Body of pancreas (tissue), 4 donors: ENCODE measurements around the gene PGS1. TPM values are rescaled to one million over a fixed set of nuclear protein-coding genes. Genes with fewer than 3 reads are reported as not detected.
A peak's percentile ranks its signal among the peaks of the same experiment; 100 is the strongest.

Experiments used
- ATAC-seq: fragments of 150-250 bp; one replicate; pipeline ENCODE4 v1.9.1; 2016
- DNase-seq, 4 donors: peaks; one replicate each; pipeline ENCODE4 v3.0.0-alpha.2; 2019
- H3K27ac ChIP-seq, 4 donors: fragments of 200-600 bp; sonication (generic); 1 replicate in 3 of 4; 2 replicates in 1 of 4; pipeline versions ENCODE4 v1.5.1 to v1.6.1; 2016 to 2019; ENCODE audit warnings: mild to moderate bottlenecking in 1 of 4, mixed read lengths in 1 of 4, moderate library complexity in 1 of 4
- H3K27me3 ChIP-seq, 2 donors: fragments of 200-600 bp; sonication (generic); one replicate each; pipeline ENCODE4 v1.6.0; 2016; ENCODE audit warnings: mild to moderate bottlenecking in 1 of 2
- H3K36me3 ChIP-seq, 2 donors: fragments of 200-600 bp; sonication (generic); replicated peaks in 1 of 2; 2 replicates each; pipeline ENCODE4 v1.5.1; 2016; ENCODE audit warnings: low read depth in 2 of 2; ENCODE audit not compliant: insufficient read depth in 1 of 2
- H3K4me1 ChIP-seq: fragments of 200-600 bp; sonication (generic); one replicate; pipeline ENCODE4 v1.6.0; 2016
- H3K4me3 ChIP-seq, 2 donors: fragments of 200-600 bp; sonication (generic); 1 replicate in 1 of 2; 2 replicates in 1 of 2; pipeline ENCODE4 v1.5.1; 2016 to 2019
- H3K9me3 ChIP-seq, 3 donors: fragments of 200-600 bp; sonication (generic); 1 replicate in 2 of 3; 2 replicates in 1 of 3; pipeline ENCODE4 v1.5.1; 2016
- POLR2A ChIP-seq, 3 donors: fragments of 450-650 bp; IDR thresholded peaks; one replicate each; pipeline ENCODE4 v1.6.1; 2016; ENCODE audit warnings: antibody characterized with exemption in 3 of 3, mild to moderate bottlenecking in 2 of 3
- WGBS, 2 donors: methylation state at CpG; one replicate each; pipeline ENCODE4 v1.1.5; 2017; 5-methylcytosine and 5-hydroxymethylcytosine counted together
- intact Hi-C: fragments of 100-400 bp; cut with DNase I; formaldehyde crosslinking; loops from one replicate; pipeline ENCODE4 v1.15.1; 2023
- total RNA-seq, 2 donors: library from RNA; depleted of rRNA; stranded (reverse); fragments of >200 nt; gene quantifications; one replicate each; pipeline ENCODE4 v1.1.0, GENCODE V29; 2016
- TF ChIP-seq, protein P1 (sequence below), 7 experiments: fragments of 450-650 bp in 4 of 7; fragments of 200-600 bp in 3 of 7; sonication (generic) in 3 of 7; IDR thresholded peaks; one replicate each; pipeline ENCODE4 v1.5.1; 2016 to 2019; ENCODE audit warnings: antibody characterized with exemption in 7 of 7

Gene PGS1
- total RNA-seq, 2 donors from 2014 or later: 17.1 to 30.4 TPM

DNA sequence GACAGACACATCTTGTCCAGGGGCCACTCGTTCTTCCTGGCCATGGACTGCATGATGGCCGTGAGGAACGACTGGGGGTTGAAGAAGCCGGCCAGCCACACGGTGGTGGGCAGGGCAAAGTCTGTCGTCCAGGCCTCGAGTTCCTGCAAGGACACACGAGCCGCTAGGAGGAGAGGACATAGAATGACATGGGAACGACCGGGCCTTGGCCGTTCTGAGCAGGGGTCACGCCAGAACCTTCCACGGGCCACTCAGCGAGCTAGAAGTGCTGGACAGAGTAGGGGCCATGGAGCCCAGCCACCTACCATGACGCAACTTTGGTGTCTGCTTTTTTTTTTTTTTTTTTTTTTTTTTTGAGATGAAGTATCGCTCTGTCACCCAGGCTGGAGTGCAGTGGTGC, 47.0 kb downstream of the PGS1 start:
- WGBS, 2 donors: 73 to 78% methylated on average over 17 of the region's 17 CpGs
- H3K36me3 ChIP-seq: peaks cover 0 to 8% of the 10 kb centered on the region in 2 donors
- intact Hi-C loops: loop anchor here (10.0 kb wide), 1 partner anchor 311 kb away; no protein-coding TSS in a partner anchor
- H3K27me3 ChIP-seq: no peaks in the 10 kb centered on the region
- DNase-seq (no peak), ATAC-seq (no peak)
- H3K4me1 ChIP-seq: no peaks in the 10 kb centered on the region
- H3K9me3 ChIP-seq: no peaks in the 10 kb centered on the region
- no peak overlapping the region for H3K4me3 ChIP-seq
- H3K27ac ChIP-seq: no peak overlapping the region
- TF ChIP-seq, protein P1, sequence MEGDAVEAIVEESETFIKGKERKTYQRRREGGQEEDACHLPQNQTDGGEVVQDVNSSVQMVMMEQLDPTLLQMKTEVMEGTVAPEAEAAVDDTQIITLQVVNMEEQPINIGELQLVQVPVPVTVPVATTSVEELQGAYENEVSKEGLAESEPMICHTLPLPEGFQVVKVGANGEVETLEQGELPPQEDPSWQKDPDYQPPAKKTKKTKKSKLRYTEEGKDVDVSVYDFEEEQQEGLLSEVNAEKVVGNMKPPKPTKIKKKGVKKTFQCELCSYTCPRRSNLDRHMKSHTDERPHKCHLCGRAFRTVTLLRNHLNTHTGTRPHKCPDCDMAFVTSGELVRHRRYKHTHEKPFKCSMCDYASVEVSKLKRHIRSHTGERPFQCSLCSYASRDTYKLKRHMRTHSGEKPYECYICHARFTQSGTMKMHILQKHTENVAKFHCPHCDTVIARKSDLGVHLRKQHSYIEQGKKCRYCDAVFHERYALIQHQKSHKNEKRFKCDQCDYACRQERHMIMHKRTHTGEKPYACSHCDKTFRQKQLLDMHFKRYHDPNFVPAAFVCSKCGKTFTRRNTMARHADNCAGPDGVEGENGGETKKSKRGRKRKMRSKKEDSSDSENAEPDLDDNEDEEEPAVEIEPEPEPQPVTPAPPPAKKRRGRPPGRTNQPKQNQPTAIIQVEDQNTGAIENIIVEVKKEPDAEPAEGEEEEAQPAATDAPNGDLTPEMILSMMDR (IDR thresholded peaks at IDR 0.05): no peak
- TF ChIP-seq POLR2A (IDR thresholded peaks at IDR 0.05): no peak

DNA sequence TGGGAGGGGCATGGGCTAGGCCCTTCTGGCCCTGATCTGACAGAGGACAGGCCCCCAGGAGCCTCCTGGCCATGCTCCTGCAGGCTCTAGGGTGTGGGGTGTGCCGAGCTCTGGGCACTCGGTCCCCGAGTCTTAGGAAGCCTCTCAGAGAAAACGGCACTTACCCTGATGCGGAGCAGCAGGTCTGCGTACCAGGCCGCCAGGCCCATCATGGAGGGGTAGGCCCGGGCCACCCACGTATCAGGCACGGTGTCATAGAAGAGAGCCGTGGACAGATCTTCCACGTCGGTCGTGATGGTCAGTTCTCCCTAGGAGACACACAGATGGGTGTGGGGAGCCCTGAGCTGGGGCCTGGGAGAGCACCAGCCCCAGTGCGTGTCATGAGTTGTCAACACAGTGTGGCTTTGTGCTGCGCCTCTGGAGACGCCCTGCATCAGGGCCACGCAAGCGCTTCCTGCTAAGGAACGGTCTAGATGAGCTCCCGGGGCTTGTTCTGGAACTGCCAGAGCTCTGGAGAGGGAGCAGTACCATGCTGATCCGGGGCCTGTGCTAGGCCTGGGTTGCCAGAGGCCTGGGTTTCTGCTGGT, 47.9 kb downstream of the PGS1 start:
- ATAC-seq (no peak), DNase-seq (no peak)
- Histone ChIP-seq H3K4me3 (no peak overlapping the region), H3K36me3 (peaks cover 0 to 8% of the 10 kb centered on the region in 2 donors), H3K27me3 (no peaks in the 10 kb centered on the region), H3K4me1 (no peaks in the 10 kb centered on the region), H3K27ac (no peak overlapping the region), H3K9me3 (no peaks in the 10 kb centered on the region)
- intact Hi-C loops: loop anchor here (10.0 kb wide), 1 partner anchor 312 kb away; no protein-coding TSS in a partner anchor
- WGBS, 2 donors: 89% methylated on average over 21 of the region's 22 CpGs; no CpG with 5 or more reads in 1 of the 2 donors
- no peak for TF ChIP-seq POLR2A (IDR thresholded peaks at IDR 0.05)
- TF ChIP-seq, protein P1 (IDR thresholded peaks at IDR 0.05): no peak

DNA sequence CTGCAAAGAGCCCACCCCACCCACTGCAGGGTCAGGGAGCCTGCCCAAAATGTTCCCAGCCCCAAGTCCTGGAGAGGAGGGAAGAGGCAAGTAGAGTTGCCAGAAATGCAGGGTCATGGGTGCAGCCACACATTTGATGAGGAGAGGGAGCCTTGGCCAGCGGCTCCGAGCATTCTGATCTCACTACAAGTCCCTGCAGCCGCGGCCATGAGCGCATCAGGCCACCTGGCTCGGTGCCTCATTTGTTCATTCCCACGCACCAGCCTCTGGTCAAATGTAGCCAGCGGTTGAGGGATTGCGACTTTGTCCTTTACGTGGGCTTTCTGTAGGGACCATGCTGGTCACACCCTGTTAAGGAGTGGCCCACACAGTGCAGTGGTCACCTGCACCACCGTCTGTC, 48.7 kb downstream of the PGS1 start:
- Histone ChIP-seq H3K36me3 (peaks cover 0 to 8% of the 10 kb centered on the region in 2 donors), H3K9me3 (no peaks in the 10 kb centered on the region), H3K27ac (no peak overlapping the region), H3K4me1 (no peaks in the 10 kb centered on the region), H3K4me3 (no peak overlapping the region), H3K27me3 (no peaks in the 10 kb centered on the region)
- ATAC-seq: no peak
- no peak for TF ChIP-seq POLR2A (IDR thresholded peaks at IDR 0.05)
- TF ChIP-seq, protein P1 (IDR thresholded peaks at IDR 0.05): no peak
- intact Hi-C loops: loop anchor here (10.0 kb wide), 1 partner anchor 312 kb away; no protein-coding TSS in a partner anchor
- WGBS, 2 donors: 88 to 91% methylated on average over 11 of the region's 11 CpGs
- peak in 1 of 4 donors; percentile 12 for DNase-seq

DNA sequence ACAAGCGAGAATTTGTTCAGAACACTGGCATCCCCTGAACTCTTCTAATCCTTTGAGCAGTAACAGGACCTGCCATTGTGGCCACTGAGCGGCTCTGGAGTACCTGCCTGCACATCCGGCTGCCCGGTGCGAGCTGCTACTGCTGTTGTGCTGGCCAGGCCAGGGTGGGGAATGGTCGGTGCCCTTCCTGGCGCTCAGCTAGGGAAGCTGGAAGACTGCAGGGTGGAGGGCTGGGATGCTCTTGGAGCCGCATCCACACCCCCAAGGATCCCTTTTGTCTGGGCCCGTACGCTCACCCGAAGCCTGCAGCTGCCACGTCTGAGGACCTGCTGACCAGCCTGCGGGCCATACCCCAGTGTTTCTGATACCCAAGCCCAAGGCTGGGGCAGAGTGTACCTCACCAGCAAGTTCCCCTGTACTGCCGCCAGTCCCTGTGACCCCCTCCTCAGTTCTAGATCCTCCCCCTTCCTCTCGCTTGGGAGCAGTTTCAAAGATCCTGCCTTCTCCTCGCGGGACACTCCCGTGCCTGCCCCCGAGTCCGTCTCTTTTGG, 49.7 kb downstream of the PGS1 start:
- Histone ChIP-seq H3K9me3 (no peaks in the 10 kb centered on the region), H3K36me3 (peaks cover 0 to 8% of the 10 kb centered on the region in 2 donors), H3K4me1 (no peaks in the 10 kb centered on the region), H3K27ac (no peak overlapping the region), H3K4me3 (no peak overlapping the region), H3K27me3 (no peaks in the 10 kb centered on the region)
- TF ChIP-seq POLR2A (IDR thresholded peaks at IDR 0.05): no peak
- TF ChIP-seq, protein P1 (IDR thresholded peaks at IDR 0.05): no peak
- no peak for ATAC-seq
- WGBS, 2 donors: 85 to 87% methylated on average over 13 to 20 of the region's 20 CpGs
- intact Hi-C loops: loop anchor here (10.0 kb wide), 1 partner anchor 313 kb away; no protein-coding TSS in a partner anchor
- DNase-seq: no peak
